Right cardiac atrium (tissue), 5 donors: ENCODE data around the gene KMT2D. TPM values are rescaled to one million over a fixed set of nuclear protein-coding genes. Genes with fewer than 3 reads are reported as not detected.
"Not testable (repeated sequence)": the region's sequence is repeated elsewhere in the genome, so short reads cannot be mapped to it uniquely, and the experiment has no call there.

Experiments
- ATAC-seq, 2 donors: fragments of 200-7000 bp; cut with Tn5 transposase; one replicate each; pipeline versions ENCODE4 v1.8.0 to v1.9.1; 2020; ENCODE audit warnings: moderate library complexity in 2 of 2, mild to moderate bottlenecking in 1 of 2
- DNase-seq, 3 donors: peaks; one replicate each; pipeline ENCODE4 v3.0.0-alpha.2; 2020
- H3K27ac ChIP-seq: one replicate; pipeline ENCODE4 v1.5.1; 2013; ENCODE audit warnings: mild to moderate bottlenecking, low read length, control low read depth, moderate library complexity
- H3K27me3 ChIP-seq: one replicate; pipeline ENCODE4 v1.6.1; 2013; ENCODE audit not compliant: control insufficient read depth, insufficient read depth
- H3K4me1 ChIP-seq: one replicate; pipeline ENCODE4 v1.6.1; 2013; ENCODE audit warnings: low read length; ENCODE audit not compliant: control insufficient read depth, insufficient read depth
- H3K4me3 ChIP-seq: one replicate; pipeline ENCODE4 v1.5.1; 2013; ENCODE audit warnings: low read length, control low read depth
- H3K9me3 ChIP-seq: one replicate; pipeline ENCODE4 v1.6.1; 2013; ENCODE audit warnings: low read length; ENCODE audit not compliant: control insufficient read depth
- WGBS: extraction: QIAGEN DNeasy Blood & Tissue Kit; methylation state at CpG from one replicate; pipeline ENCODE4 v1.1.7; 2013; 5-methylcytosine and 5-hydroxymethylcytosine counted together
- intact Hi-C, 4 donors: fragments of 100-400 bp; cut with DNase I; formaldehyde crosslinking; loops; one replicate each; pipeline versions ENCODE4 v1.11.0 to v1.14.0; 2022 to 2023
- polyA plus RNA-seq: library from polyadenylated mRNA; stranded (reverse); fragments of 200-250 nt; gene quantifications from one replicate; pipeline ENCODE4 v1.2.3, GENCODE V29; 2013
- total RNA-seq, 4 donors: library from RNA; stranded (reverse); fragmentation: NEBNext Ultra II Directional; extraction: Animal tissue kit (Norgen Biotek cat#: 25700); gene quantifications; one replicate each; pipeline ENCODE4 v1.2.1, GENCODE V29; 2021
- donor health status: healthy with polysubstance abuse.
- donor health status: DM: no; HTN: yes; CAD: no.
- donor health status: DM: no; HTN: no; CAD: no.
- donor health status: DM: no; HTN: yes; CAD: no; lungs with severe emphysema.
- donor health status: DM: yes; HTN: yes; CAD: no.

The KMT2D gene
- total and polyA plus RNA-seq, 5 donors, result 38.8 to 53.5 (median 43.1) TPM

DNA sequence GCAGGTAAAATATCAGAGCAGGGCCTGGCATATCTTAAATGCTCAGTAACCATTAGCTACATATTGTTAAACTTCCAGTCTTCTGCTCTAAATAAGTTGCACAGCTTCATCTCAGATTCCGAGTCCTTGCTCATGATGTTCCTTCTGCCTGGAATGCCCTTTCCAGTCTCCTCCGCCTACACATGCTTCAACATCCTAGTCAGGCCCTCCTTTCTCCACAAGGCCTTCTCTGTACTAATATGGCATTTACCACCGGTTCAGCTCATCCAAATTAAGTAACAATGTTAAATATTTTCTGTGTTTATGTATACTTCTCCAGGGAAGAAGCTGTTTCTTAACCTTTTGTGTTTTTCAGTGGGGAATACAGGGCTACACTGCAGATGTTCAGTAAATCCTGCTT is 25.5 kb upstream of the KMT2D start:
- WGBS, result 74% methylated on average over 3 of the region's 3 CpGs
- Histone ChIP-seq H3K4me1 (peaks cover 8% of the 10 kb centered on the region), H3K9me3 (no peaks in the 10 kb centered on the region), H3K4me3 (no peak overlapping the region), H3K27me3 (no peaks in the 10 kb centered on the region), H3K27ac (no peak overlapping the region)
- DNase-seq (no peak), ATAC-seq (no peak)
- intact Hi-C loops, result loop anchor here (5.0 to 10.0 kb wide), 3 partner anchors 36 to 151 kb away; no protein-coding TSS in a partner anchor

DNA sequence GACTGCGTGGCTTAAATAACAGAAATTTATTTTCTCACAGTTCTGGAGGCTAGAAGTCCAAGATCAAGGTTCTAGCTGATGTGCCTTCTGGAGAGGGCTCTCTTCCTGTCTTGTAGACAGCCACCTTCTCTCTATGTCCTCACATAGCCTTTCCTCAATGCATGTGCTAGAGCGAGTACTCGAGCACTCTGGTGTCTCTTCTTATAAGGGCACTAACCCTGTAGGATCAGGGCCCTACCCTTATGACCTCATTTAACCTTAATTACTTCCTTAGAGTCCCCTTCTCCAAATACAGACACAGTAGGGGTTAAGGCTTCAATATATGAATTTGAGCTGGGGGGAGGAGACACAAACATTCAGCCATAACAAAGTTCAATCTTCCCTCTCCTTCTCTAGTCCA is 23.8 kb upstream of the KMT2D start:
- no peaks in the 10 kb centered on the region for H3K27me3 ChIP-seq
- intact Hi-C loops, result loop anchor here in 1 of 4 donors (10.0 kb wide), 1 partner anchor 150 kb away; no protein-coding TSS in a partner anchor
- H3K4me1 ChIP-seq, result peaks cover 7% of the 10 kb centered on the region
- WGBS, result 99% methylated on average over 3 of the region's 3 CpGs
- H3K27ac ChIP-seq, result no peak overlapping the region
- H3K4me3 ChIP-seq, result no peak overlapping the region
- ATAC-seq, result no peak
- no peak for DNase-seq
- H3K9me3 ChIP-seq, result no peaks in the 10 kb centered on the region

DNA sequence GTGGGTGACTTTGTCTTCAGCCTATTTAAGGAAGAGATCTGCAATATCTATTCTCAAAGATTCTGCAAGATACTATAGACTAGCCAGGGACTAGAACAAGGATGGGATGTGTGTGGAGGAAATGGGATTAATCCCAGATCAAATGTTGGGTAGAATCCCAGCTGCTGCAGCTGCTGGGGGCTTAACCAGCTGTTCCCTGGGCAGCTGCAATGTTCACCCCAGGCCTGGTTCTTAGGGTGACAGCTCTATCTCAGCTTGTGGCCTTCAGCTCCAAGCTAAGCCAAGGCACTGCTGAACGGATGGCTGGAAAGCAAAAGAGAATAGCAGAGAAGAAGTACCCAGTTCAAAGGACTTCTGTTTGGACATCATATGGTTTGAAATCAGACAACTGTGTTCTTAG is 19.2 kb upstream of the KMT2D start:
- H3K9me3 ChIP-seq, result no peaks in the 10 kb centered on the region
- no peaks in the 10 kb centered on the region for H3K27me3 ChIP-seq
- WGBS, result 59% methylated on average over 1 of the region's 1 CpG
- DNase-seq (no peak), ATAC-seq (no peak)
- intact Hi-C loops, result loop anchor here in 1 of 4 donors (10.0 kb wide), 1 partner anchor 155 kb away; no protein-coding TSS in a partner anchor
- H3K4me3 ChIP-seq, result no peak overlapping the region
- H3K4me1 ChIP-seq, result no peaks in the 10 kb centered on the region
- H3K27ac ChIP-seq, result no peak overlapping the region

DNA sequence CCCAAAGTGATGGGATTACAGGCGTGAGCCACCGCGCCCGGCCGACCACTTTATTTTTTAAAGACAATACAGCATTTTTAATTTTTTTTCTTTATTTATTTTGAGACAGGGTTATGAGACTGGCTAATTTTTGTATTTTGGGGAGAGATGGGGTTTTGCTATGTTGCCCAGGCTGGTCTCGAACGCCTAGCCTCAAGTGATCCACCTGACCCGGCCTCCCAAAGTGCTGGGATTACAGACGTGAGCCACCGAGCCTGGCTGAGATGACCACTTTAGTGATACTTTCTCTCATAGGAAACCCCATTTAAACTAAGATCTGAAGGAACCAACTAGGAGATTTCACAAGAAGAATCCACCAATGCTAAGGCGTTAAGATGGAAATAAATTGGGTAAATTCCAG is 10.4 kb upstream of the KMT2D start:
- Histone ChIP-seq H3K27me3 (no peaks in the 10 kb centered on the region), H3K4me3 (no peak overlapping the region), H3K4me1 (peaks cover 5% of the 10 kb centered on the region), H3K9me3 (no peaks in the 10 kb centered on the region), H3K27ac (no peak overlapping the region)
- intact Hi-C loops, result no loop called here
- DNase-seq (no peak), ATAC-seq (no peak)
- WGBS, result 93% methylated on average over 11 of the region's 11 CpGs

DNA sequence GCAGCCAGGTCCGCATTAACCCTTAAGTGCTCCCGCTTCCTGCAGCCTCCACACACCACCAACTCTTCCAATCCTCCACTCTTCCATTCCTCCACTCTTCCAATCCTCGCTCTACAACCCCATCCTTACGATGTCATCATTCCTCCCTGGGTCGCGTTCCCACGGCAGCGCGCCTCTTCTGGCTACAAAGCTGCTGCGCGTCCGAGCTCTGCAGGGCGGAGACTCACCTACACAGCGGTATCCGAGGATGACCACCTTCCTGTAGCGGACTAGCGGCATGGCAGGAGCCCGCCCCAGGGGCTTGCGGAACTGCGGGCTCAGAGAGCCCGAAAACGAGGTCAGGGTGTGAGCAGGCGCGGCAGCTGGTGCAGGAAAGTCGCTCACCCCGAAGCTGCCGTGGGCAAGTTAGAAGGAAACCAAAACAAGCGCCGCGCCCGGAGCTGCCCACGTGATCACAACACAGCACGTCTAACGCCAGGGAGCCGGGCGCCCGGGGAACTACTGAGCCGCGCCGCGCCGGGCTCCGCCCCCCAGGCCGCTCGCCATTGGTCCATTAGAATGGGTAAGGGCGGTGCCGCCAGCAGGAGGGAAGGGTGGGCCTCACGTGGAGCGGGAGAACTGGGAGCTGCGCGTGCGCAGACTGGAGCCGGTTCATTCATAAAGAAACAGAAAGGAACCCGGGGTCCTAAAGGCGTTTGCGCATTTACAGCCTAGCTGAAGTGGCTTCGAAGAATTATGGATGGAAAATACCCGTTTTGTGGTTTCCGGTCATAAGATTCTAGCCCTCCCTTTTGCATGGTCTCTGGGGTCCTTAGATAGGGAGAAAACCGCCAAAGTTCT is 9.1 kb upstream of the KMT2D start, which contains the start of gene RHEBL1:
RHEBL1 (minus strand) TSS at position 473 of the 840 bp plus-strand sequence; CDS start at position 279, 194 bp downstream.
- Histone ChIP-seq H3K4me3 (peak within 1 kb of the TSS; percentile 61), H3K9me3 (no peaks in the 10 kb centered on the region), H3K27me3 (no peaks in the 10 kb centered on the region), H3K4me1 (peaks cover 5% of the 10 kb centered on the region), H3K27ac (no peak within 1 kb of the TSS)
- intact Hi-C loops, result loop anchor here in 2 of 4 donors (10.0 kb wide), 2 partner anchors 45 to 165 kb away; partner anchors contain the start of gene LMBR1L (in 2 of the 2)
- under 1% methylated on average over 60 of the region's 60 CpGs for WGBS
- ATAC-seq (peak; percentile 100), DNase-seq (peak; percentile 99 to 100 (median 99))

DNA sequence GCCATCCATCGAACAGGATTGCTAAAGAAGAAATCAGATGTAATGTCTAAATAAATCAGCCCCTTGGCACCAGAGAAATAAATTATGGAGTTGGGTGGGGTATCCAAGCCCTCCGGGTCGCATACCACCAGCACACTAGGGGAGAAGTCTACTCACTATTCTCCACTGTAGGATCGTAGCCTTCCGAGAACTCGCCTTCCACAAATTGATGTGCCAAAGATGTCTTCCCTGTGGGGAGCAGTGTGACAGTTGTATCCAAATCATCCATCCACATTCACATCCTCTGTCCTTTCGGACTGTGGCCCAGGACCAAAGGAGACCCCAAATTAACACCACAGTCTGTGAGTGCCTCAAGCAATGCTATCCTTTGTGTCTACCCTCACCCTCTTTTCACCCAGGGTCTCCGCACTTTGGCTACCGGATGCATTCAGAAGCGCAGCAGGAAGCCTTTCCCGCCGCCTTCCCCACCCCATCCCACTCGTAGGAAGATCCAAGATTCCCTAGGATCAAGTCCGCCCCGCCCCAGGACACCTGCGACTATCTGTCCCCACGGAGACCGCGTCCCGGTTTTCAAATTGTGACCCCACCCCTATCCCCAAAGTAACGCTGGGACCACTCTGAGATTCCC is 8.4 kb upstream of the KMT2D start:
- ATAC-seq, result no peak
- no peak overlapping the region for H3K27ac ChIP-seq
- 22% methylated on average over 21 of the region's 21 CpGs for WGBS
- no peaks in the 10 kb centered on the region for H3K27me3 ChIP-seq
- H3K9me3 ChIP-seq, result no peaks in the 10 kb centered on the region
- peaks cover 5% of the 10 kb centered on the region for H3K4me1 ChIP-seq
- peak overlapping the region; percentile 61 for H3K4me3 ChIP-seq
- no peak for DNase-seq
- intact Hi-C loops, result loop anchor here in 2 of 4 donors (10.0 kb wide), 2 partner anchors 46 to 166 kb away; partner anchors contain the start of gene LMBR1L (in 2 of the 2)

DNA sequence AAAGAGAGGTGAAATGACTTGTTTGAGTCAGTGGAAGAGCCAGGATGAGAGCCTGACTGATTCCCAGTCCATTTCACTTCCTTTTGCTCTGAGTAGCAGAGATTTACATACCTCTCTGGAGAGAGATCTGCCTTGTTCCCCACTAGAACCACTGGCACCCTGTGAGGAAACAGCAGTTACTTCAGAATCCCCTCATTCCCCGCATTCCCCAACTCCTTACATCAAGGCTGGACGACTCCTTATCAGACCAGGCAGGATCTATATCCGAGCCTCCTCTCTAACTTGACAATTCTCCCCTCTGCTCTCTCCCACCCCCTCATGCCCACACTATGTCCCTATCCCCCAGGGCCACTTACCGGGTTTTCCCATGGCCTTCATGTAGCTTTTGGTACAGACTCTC is 5.5 kb upstream of the KMT2D start:
- DNase-seq, result no peak
- H3K9me3 ChIP-seq, result no peaks in the 10 kb centered on the region
- no peaks in the 10 kb centered on the region for H3K27me3 ChIP-seq
- no peak overlapping the region for H3K4me3 ChIP-seq
- WGBS, result 53% methylated on average over 4 of the region's 4 CpGs
- no peak overlapping the region for H3K27ac ChIP-seq
- intact Hi-C loops, result loop anchor here in 2 of 4 donors (10.0 kb wide), 2 partner anchors 49 to 169 kb away; partner anchors contain the start of gene LMBR1L (in 2 of the 2)
- no peak for ATAC-seq
- H3K4me1 ChIP-seq, result peaks cover 5% of the 10 kb centered on the region

DNA sequence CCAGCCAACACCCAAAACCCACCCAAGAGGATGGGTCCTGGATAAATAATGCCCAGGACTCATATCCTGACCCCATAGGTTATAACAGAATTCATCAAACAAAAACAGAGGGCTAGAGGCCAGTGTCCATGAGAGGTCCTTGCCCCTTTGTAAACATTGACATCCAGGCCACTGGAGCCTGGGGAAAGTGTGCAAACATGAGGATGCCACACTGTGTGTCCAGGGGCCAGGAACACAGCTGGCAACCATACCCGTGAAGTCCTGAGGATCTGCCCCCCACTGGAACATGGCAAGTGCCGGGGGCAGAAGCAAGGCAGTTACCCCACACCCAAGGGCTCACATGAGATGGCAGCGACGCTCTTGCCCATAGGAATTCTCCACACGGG is 4.2 kb upstream of the KMT2D start:
- DNase-seq (no peak), ATAC-seq (no peak)
- Histone ChIP-seq H3K27ac (no peak overlapping the region), H3K27me3 (no peaks in the 10 kb centered on the region), H3K4me1 (peaks cover 5% of the 10 kb centered on the region), H3K9me3 (no peaks in the 10 kb centered on the region), H3K4me3 (no peak overlapping the region)
- 94% methylated on average over 5 of the region's 5 CpGs for WGBS
- intact Hi-C loops, result loop anchor here in 2 of 4 donors (10.0 kb wide), 2 partner anchors 50 to 170 kb away; partner anchors contain the start of gene LMBR1L (in 2 of the 2)

DNA sequence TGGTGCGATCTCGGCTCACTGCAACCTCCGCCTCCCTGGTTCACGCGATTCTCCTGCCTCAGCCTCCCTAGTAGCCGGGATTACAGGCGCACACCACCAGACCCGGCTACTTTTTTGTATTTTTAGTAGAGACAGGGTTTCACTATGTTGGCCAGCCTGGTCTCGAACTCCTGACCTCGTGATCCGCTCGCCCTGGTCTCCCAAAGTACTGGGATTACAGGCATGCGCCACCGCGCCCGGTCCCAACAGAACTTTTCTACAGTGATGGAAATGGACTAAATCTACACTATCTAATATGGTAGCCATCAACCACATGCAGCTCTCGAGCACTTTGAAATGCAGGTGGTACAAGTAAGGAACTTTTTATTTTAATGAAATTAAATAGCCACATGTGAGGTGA is 1.3 kb upstream of the KMT2D start:
- not testable (repeated sequence) for H3K9me3 ChIP-seq, H3K27me3 ChIP-seq, H3K4me3 ChIP-seq, H3K4me1 ChIP-seq, H3K27ac ChIP-seq, ATAC-seq
- peak in 1 of 3 donors; percentile 41 for DNase-seq
- WGBS, result 90% methylated on average over 17 of the region's 17 CpGs
- intact Hi-C loops, result loop anchor here in 2 of 4 donors (10.0 kb wide), 2 partner anchors 53 to 173 kb away; partner anchors contain the start of gene LMBR1L (in 2 of the 2)

DNA sequence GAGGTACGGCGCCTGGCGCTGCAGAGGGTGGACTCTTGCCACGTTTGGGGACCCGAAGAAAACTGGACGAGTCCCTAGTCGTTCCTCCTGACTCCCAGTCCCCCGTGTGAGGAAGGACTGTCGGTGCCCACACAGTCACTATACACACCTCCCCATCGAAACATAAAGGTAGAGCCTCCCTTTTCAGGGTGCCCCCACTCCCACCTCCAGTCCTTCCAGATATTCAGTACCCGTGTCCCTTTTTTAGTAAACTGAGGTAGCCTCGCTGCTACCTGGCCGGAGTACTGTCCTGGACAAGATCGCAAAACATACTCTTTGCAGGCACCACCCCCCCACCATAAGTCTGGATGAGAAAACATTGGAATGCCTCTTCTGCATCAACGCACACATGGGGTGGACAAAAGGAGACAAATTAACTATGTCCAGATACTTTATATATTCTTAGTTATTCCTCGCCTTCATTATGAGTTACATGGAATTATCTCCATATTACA is 610 bp upstream of the KMT2D start:
- WGBS, result 6% methylated on average over 16 of the region's 16 CpGs
- intact Hi-C loops, result loop anchor here in 2 of 4 donors (10.0 kb wide), 2 partner anchors 54 to 174 kb away; partner anchors contain the start of gene LMBR1L (in 2 of the 2)
- Histone ChIP-seq H3K4me1 (peaks cover 8% of the 10 kb centered on the region), H3K27me3 (no peaks in the 10 kb centered on the region), H3K9me3 (no peaks in the 10 kb centered on the region), H3K27ac (peak overlapping the region; percentile 95), H3K4me3 (peak overlapping the region; percentile 96)
- ATAC-seq, result no peak
- DNase-seq, result no peak
